Thyroid gland (tissue), 4 donors: ENCODE results near the gene TMEM167B.

ENCODE experiments used
- POLR2A ChIP-seq, 2 donors: fragments of 450-650 bp; IDR thresholded peaks; one replicate each; pipeline ENCODE4 v1.6.1; 2017; ENCODE audit warnings: antibody characterized with exemption in 2 of 2, mild to moderate bottlenecking in 2 of 2, moderate library complexity in 1 of 2
- TF ChIP-seq, protein P1 (sequence below), 6 experiments: fragments of 200-600 bp in 3 of 6; fragments of 450-650 bp in 3 of 6; sonication (generic) in 3 of 6; IDR thresholded peaks; one replicate each; pipeline ENCODE4 v1.5.1; 2016 to 2019; ENCODE audit warnings: antibody characterized with exemption in 6 of 6, mild to moderate bottlenecking in 2 of 6, inconsistent platforms in 1 of 6, moderate library complexity in 1 of 6

DNA sequence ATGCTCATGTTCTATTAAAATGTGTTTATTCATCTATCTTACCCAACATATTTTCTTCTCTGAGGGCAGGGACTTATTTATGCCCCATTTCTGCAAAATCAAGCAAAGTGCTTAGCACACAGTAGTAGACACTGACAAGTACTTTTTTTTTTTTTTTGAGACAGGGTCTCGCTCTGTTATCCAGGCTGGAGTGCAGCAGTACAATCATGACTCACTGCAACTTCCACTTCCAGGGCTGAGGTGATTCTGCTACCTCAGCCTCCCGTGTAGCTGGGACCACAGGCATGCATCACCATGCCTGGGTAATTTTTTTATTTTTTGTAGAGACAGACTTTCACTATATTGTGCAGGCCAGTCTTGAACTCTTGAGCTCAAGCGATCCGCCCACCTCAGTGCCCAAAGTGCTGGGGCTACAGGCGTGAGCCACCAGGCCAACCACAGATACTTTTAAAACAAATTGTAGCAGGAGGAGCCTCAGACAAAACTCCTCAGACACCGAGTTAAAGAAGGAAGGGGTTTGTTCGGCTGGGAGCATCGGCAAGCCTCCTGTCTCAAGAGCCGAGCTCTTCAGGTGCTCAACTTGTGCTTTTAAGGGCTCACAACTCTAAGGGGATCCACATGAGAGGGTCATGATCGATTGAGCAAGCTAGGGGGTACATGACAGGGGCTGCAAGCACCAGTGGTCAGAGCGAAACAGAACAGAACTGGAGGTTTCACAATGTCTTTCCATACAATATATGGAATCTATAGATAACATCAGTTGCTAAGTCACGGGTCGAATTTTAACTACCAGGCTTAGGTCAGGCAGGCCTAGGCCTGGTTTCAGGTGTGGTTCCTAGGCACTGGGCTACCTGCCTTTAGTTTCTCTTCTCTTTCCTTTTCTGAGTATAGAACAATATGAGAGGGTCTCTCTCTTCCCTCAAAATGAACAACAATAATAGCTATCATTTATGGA, 5.7 kb upstream of the TMEM167B start:
- TF ChIP-seq POLR2A (IDR thresholded peaks at IDR 0.05): no peak
- TF ChIP-seq, protein P1, sequence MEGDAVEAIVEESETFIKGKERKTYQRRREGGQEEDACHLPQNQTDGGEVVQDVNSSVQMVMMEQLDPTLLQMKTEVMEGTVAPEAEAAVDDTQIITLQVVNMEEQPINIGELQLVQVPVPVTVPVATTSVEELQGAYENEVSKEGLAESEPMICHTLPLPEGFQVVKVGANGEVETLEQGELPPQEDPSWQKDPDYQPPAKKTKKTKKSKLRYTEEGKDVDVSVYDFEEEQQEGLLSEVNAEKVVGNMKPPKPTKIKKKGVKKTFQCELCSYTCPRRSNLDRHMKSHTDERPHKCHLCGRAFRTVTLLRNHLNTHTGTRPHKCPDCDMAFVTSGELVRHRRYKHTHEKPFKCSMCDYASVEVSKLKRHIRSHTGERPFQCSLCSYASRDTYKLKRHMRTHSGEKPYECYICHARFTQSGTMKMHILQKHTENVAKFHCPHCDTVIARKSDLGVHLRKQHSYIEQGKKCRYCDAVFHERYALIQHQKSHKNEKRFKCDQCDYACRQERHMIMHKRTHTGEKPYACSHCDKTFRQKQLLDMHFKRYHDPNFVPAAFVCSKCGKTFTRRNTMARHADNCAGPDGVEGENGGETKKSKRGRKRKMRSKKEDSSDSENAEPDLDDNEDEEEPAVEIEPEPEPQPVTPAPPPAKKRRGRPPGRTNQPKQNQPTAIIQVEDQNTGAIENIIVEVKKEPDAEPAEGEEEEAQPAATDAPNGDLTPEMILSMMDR (IDR thresholded peaks at IDR 0.05): no peak
